SU-DHL-6 (cell line): Measurements from ENCODE around the gene ITFG1.

Experiments
- EZH2phosphoT487 ChIP-seq: fragments of 200-600 bp; sonication (generic), shearing (Covaris generic); conservative IDR thresholded peaks from 2 replicates; pipeline ENCODE4 v1.6.1; 2018; ENCODE audit warnings: mild to moderate bottlenecking, antibody characterized with exemption, low read length, moderate library complexity, mixed read lengths
- TF ChIP-seq, protein P1 (sequence below): fragments of 200-600 bp; sonication (generic); IDR thresholded peaks from one replicate; pipeline ENCODE4 v1.5.1; 2017; ENCODE audit warnings: antibody characterized with exemption, mild to moderate bottlenecking, low read length, moderate library complexity; ENCODE audit not compliant: insufficient read depth, poor library complexity, severe bottlenecking

DNA sequence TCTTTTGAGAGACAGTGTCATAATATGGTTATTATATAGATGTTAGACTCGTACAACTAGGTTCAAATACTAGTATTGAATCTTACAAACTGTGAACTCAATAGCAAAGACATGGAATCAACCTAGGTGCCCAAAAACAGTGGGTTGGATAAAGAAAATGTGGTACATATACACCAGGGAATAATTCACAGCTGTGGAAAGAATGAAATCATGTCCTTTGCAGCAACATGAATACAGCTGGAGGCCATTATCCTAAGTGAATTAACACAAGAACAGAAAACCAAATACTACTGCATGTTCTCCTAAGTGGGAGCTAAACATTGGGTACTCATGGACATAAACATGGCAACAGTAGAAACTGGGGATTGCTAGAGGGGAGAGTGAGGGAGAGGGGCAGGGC, 8.4 kb upstream of the ITFG1 start:
- TF ChIP-seq, protein P1, sequence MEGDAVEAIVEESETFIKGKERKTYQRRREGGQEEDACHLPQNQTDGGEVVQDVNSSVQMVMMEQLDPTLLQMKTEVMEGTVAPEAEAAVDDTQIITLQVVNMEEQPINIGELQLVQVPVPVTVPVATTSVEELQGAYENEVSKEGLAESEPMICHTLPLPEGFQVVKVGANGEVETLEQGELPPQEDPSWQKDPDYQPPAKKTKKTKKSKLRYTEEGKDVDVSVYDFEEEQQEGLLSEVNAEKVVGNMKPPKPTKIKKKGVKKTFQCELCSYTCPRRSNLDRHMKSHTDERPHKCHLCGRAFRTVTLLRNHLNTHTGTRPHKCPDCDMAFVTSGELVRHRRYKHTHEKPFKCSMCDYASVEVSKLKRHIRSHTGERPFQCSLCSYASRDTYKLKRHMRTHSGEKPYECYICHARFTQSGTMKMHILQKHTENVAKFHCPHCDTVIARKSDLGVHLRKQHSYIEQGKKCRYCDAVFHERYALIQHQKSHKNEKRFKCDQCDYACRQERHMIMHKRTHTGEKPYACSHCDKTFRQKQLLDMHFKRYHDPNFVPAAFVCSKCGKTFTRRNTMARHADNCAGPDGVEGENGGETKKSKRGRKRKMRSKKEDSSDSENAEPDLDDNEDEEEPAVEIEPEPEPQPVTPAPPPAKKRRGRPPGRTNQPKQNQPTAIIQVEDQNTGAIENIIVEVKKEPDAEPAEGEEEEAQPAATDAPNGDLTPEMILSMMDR = no peak
- no peak for TF ChIP-seq EZH2phosphoT487
